Astrocyte (in vitro differentiated cells and primary cell): ENCODE measurements around the gene ABCC1. TPM values are rescaled to one million over a fixed set of nuclear protein-coding genes. Genes with fewer than 3 reads are reported as not detected.

Source experiments
- DNase-seq: peaks from one replicate; pipeline ENCODE4 v3.0.0-alpha.2; 2010; ENCODE audit warnings: low read depth
- FAIRE-seq: peaks from 2 replicates; lab custom pipeline; 2011; peaks lifted over from hg19 to GRCh38; lab: Jason Lieb, UNC
- H2AFZ ChIP-seq: 2 replicates; pipeline ENCODE4 v1.6.0; 2012; ENCODE audit warnings: low read depth, low read length, inconsistent platforms
- H3K27ac ChIP-seq: 2 replicates; pipeline ENCODE4 v1.5.1; 2011; ENCODE audit warnings: low read depth, low read length, inconsistent platforms
- H3K27me3 ChIP-seq: 2 replicates; pipeline ENCODE4 v1.6.0; 2011; ENCODE audit warnings: low read length, inconsistent platforms; ENCODE audit not compliant: insufficient read depth
- H3K36me3 ChIP-seq: 2 replicates; pipeline ENCODE4 v1.5.1; 2011; ENCODE audit warnings: low read length, inconsistent platforms; ENCODE audit not compliant: insufficient read depth
- H3K4me1 ChIP-seq: 2 replicates; pipeline ENCODE4 v1.5.1; 2011; ENCODE audit warnings: low read length, inconsistent platforms; ENCODE audit not compliant: insufficient read depth
- H3K4me2 ChIP-seq: 2 replicates; pipeline ENCODE4 v1.6.0; 2012; ENCODE audit warnings: low read length, inconsistent platforms
- H3K4me3 ChIP-seq: 2 replicates; pipeline ENCODE4 v1.5.1; 2011; ENCODE audit warnings: low read depth, mild to moderate bottlenecking, low read length, inconsistent platforms; ENCODE audit not compliant: insufficient read depth
- H3K79me2 ChIP-seq: 2 replicates; pipeline ENCODE4 v1.6.0; 2012; ENCODE audit warnings: mild to moderate bottlenecking, low read length, inconsistent platforms; ENCODE audit not compliant: insufficient read depth
- H3K9ac ChIP-seq: 2 replicates; pipeline ENCODE4 v1.6.0; 2012; ENCODE audit warnings: mild to moderate bottlenecking, low read length, inconsistent platforms
- H3K9me3 ChIP-seq: 2 replicates; pipeline ENCODE4 v1.5.1; 2012; ENCODE audit warnings: low read depth, mild to moderate bottlenecking, low read length, inconsistent platforms; ENCODE audit not compliant: insufficient read depth
- H4K20me1 ChIP-seq: 2 replicates; pipeline ENCODE4 v1.6.0; 2012; ENCODE audit warnings: low read length, inconsistent platforms; ENCODE audit not compliant: insufficient read depth
- H3K27ac Mint-ChIP-seq: one replicate; pipeline ENCODE4 v1.8.0; 2021; ENCODE audit warnings: mild to moderate bottlenecking, mixed read lengths; ENCODE audit not compliant: unreplicated experiment
- H3K27me3 Mint-ChIP-seq: one replicate; pipeline ENCODE4 v1.8.0; 2021; ENCODE audit warnings: low read depth, mixed read lengths; ENCODE audit not compliant: unreplicated experiment
- H3K36me3 Mint-ChIP-seq: one replicate; pipeline ENCODE4 v1.8.0; 2021; ENCODE audit warnings: low read depth, mixed read lengths; ENCODE audit not compliant: unreplicated experiment
- H3K4me1 Mint-ChIP-seq: one replicate; pipeline ENCODE4 v1.8.0; 2021; ENCODE audit warnings: low read depth, mixed read lengths; ENCODE audit not compliant: unreplicated experiment
- H3K4me3 Mint-ChIP-seq: one replicate; pipeline ENCODE4 v1.8.0; 2021; ENCODE audit warnings: mild to moderate bottlenecking, moderate library complexity, mixed read lengths; ENCODE audit not compliant: unreplicated experiment
- H3K9me3 Mint-ChIP-seq: one replicate; pipeline ENCODE4 v1.8.0; 2021; ENCODE audit warnings: mild to moderate bottlenecking, mixed read lengths; ENCODE audit not compliant: unreplicated experiment
- EZH2 ChIP-seq: IDR thresholded peaks from 2 replicates; pipeline ENCODE4 v1.6.1; 2012; ENCODE audit warnings: mild to moderate bottlenecking, low read length, inconsistent platforms; ENCODE audit not compliant: insufficient read depth
- total RNA-seq: library from RNA; stranded (reverse); gene quantifications from 2 replicates; pipeline ENCODE4 v1.2.1, GENCODE V29; 2021
- TF ChIP-seq, protein P1 (sequence below): IDR thresholded peaks from 2 replicates; pipeline ENCODE4 v1.5.1; 2011; ENCODE audit warnings: low read depth, mild to moderate bottlenecking, inconsistent platforms, low read length, moderate library complexity; ENCODE audit not compliant: insufficient read depth

The ABCC1 gene
- total RNA-seq, 1 donor from 2014 or later = 42.1 TPM

DNA sequence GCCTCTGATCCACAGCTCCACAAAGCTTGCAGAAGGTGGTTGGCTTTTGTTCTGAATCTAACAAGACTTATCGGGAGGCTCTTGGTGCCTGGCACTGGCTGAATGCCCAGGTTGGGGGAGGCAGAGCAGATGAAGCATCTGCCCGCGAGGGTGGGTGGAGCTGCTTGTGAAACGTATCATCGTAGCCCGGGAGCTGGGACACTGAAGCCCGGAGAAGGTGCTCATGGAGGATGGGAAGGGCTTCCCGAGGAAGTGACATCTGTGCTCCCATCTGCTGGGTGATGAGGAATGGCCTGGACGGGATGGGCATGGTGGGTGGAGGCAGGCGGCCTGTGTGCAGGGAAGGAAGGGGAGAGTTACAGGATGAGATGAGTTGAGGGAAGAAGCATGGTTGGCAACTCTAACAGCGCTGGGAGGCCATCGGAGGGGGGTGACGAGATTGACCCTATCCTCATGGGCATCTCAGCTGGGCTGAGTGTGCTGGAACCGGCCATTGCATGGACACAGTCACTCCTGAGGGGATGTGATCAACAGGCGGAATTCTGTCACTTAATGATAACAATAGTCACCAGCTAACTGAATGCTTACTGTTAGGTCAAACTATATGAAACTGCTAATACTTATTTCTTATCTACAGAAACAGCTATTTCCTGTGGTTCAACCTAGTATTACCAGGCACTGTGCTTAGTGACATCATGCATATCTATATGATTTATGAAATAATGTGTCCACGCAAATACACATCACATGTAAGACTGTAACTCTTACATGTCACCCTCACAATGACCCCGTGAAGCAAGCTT lies 171.2 kb downstream of the ABCC1 start:
- Histone ChIP-seq H3K4me3 (no peak overlapping the region), H3K4me1 (no peaks in the 10 kb centered on the region), H4K20me1 (peaks cover 12% of the 10 kb centered on the region), H3K27me3 (no peaks in the 10 kb centered on the region), H3K9ac (no peak overlapping the region), H3K27ac (no peak overlapping the region), H3K79me2 (no peaks in the 10 kb centered on the region), H3K4me2 (no peak overlapping the region), H2AFZ (no peak overlapping the region), H3K9me3 (peaks cover 7% of the 10 kb centered on the region), H3K36me3 (peaks cover 22% of the 10 kb centered on the region)
- TF ChIP-seq EZH2 = no peak
- TF ChIP-seq, protein P1, sequence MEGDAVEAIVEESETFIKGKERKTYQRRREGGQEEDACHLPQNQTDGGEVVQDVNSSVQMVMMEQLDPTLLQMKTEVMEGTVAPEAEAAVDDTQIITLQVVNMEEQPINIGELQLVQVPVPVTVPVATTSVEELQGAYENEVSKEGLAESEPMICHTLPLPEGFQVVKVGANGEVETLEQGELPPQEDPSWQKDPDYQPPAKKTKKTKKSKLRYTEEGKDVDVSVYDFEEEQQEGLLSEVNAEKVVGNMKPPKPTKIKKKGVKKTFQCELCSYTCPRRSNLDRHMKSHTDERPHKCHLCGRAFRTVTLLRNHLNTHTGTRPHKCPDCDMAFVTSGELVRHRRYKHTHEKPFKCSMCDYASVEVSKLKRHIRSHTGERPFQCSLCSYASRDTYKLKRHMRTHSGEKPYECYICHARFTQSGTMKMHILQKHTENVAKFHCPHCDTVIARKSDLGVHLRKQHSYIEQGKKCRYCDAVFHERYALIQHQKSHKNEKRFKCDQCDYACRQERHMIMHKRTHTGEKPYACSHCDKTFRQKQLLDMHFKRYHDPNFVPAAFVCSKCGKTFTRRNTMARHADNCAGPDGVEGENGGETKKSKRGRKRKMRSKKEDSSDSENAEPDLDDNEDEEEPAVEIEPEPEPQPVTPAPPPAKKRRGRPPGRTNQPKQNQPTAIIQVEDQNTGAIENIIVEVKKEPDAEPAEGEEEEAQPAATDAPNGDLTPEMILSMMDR = no peak
- Mint-ChIP-seq H3K27me3 (no peaks in the 10 kb centered on the region), H3K4me3 (no peak overlapping the region), H3K4me1 (no peaks in the 10 kb centered on the region), H3K36me3 (peaks cover 68% of the 10 kb centered on the region), H3K9me3 (peaks cover 14% of the 10 kb centered on the region), H3K27ac (no peak overlapping the region)
- DNase-seq (no peak), FAIRE-seq (no peak)

DNA sequence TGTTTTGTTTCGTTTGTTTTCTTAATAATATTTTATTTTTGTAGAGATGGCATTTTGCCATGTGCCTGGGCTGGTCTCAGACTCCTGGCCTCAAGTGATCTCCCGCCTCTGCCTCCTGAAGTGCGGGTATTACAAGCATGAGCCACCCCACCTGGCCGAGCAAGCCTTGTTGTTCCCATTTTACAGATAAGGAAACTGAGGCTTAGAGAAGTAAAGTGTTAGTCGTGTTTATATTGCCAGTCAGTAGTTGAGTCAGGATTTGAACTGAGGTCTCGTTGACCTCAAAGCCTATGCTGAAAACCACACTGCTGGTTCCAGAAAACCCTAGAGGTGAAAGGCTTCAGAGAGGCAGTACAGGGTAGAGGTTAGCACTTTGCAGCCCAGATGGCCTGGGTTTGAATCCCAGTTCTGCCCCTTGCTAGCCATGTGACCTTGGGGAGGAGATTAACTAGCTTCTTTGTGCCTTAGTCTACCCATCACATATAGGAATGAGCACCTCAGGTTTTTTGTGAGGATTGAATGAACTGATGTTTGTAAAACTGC lies 171.8 kb downstream of the ABCC1 start:
- H3K9ac ChIP-seq = no peak overlapping the region
- no peak overlapping the region for H3K4me3 ChIP-seq
- no peak overlapping the region for H3K27ac ChIP-seq
- H3K27ac Mint-ChIP-seq = no peak overlapping the region
- TF ChIP-seq EZH2 = no peak
- TF ChIP-seq, protein P1 = no peak
- H3K4me1 ChIP-seq = no peaks in the 10 kb centered on the region
- peaks cover 71% of the 10 kb centered on the region for H3K36me3 Mint-ChIP-seq
- H3K4me2 ChIP-seq = no peak overlapping the region
- no peaks in the 10 kb centered on the region for H3K79me2 ChIP-seq
- no peak for FAIRE-seq
- H3K27me3 Mint-ChIP-seq = no peaks in the 10 kb centered on the region
- H3K4me1 Mint-ChIP-seq = no peaks in the 10 kb centered on the region
- H3K4me3 Mint-ChIP-seq = no peak overlapping the region
- H2AFZ ChIP-seq = no peak overlapping the region
- H4K20me1 ChIP-seq = peaks cover 12% of the 10 kb centered on the region
- no peak for DNase-seq
- H3K27me3 ChIP-seq = no peaks in the 10 kb centered on the region
- H3K36me3 ChIP-seq = peaks cover 25% of the 10 kb centered on the region
- H3K9me3 Mint-ChIP-seq = peaks cover 14% of the 10 kb centered on the region
- H3K9me3 ChIP-seq = peaks cover 7% of the 10 kb centered on the region

DNA sequence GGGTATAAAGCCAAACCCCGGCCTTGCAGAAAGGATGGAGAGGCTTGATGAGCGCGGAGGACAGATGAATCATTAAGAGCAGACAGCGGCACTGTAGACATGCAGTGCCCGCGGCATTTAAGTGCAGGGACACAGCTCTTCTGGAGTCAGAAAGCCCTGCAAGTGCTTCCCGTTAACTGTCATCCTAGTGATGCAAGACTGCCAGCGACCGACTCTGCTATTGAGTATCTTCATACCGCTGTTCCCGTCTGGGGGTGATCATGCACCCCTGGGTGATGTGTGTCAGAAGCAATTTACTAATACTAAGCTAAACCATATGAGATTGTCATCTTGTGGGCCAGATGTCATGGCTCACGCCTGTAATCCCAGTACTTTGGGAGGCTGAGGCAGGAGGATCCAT lies 172.8 kb downstream of the ABCC1 start:
- Histone ChIP-seq H3K4me1 (no peaks in the 10 kb centered on the region), H2AFZ (no peak overlapping the region), H3K9ac (no peak overlapping the region), H4K20me1 (peaks cover 15% of the 10 kb centered on the region), H3K27ac (no peak overlapping the region), H3K27me3 (no peaks in the 10 kb centered on the region), H3K9me3 (peaks cover 7% of the 10 kb centered on the region), H3K4me2 (no peak overlapping the region), H3K79me2 (no peaks in the 10 kb centered on the region), H3K4me3 (no peak overlapping the region), H3K36me3 (peaks cover 25% of the 10 kb centered on the region)
- no peaks in the 10 kb centered on the region for H3K4me1 Mint-ChIP-seq
- H3K9me3 Mint-ChIP-seq = peaks cover 14% of the 10 kb centered on the region
- peaks cover 66% of the 10 kb centered on the region for H3K36me3 Mint-ChIP-seq
- FAIRE-seq = no peak
- no peaks in the 10 kb centered on the region for H3K27me3 Mint-ChIP-seq
- no peak overlapping the region for H3K4me3 Mint-ChIP-seq
- no peak overlapping the region for H3K27ac Mint-ChIP-seq
- no peak for DNase-seq
- no peak for TF ChIP-seq EZH2
- TF ChIP-seq, protein P1 = no peak
